Smooth muscle cell (in vitro differentiated cells): ENCODE data around the gene ISM2. TPM values are rescaled to one million over a fixed set of nuclear protein-coding genes. Genes with fewer than 3 reads are reported as not detected.
A peak's percentile ranks its signal among the peaks of the same experiment; 100 is the strongest.

Experiments
- DNase-seq: peaks from one replicate; lab custom pipeline; 2025; ENCODE audit not compliant: unreplicated experiment; lab: John Stamatoyannopoulos, UW
- H2AFZ ChIP-seq: fragments of 200-600 bp; sonication (generic); 2 replicates; pipeline ENCODE4 v1.6.0; 2016; ENCODE audit warnings: antibody characterized with exemption, low read depth, mild to moderate bottlenecking
- H3F3A ChIP-seq: fragments of 200-600 bp; sonication (generic); 2 replicates; pipeline ENCODE4 v1.6.0; 2017; ENCODE audit warnings: antibody characterized with exemption, low read depth
- H3K27ac ChIP-seq: fragments of 200-600 bp; sonication (generic); 2 replicates; pipeline ENCODE4 v1.5.1; 2016; ENCODE audit warnings: low read depth, mild to moderate bottlenecking
- H3K27me3 ChIP-seq: fragments of 200-600 bp; sonication (generic); 2 replicates; pipeline ENCODE4 v1.6.1; 2016; ENCODE audit warnings: low read depth, mild to moderate bottlenecking
- H3K36me3 ChIP-seq: fragments of 200-600 bp; sonication (generic); 2 replicates; pipeline ENCODE4 v1.5.1; 2016; ENCODE audit warnings: low read depth
- H3K4me1 ChIP-seq: fragments of 200-600 bp; sonication (generic); 2 replicates; pipeline ENCODE4 v1.5.1; 2016; ENCODE audit warnings: low read depth
- H3K4me2 ChIP-seq: fragments of 200-600 bp; sonication (generic); 2 replicates; pipeline ENCODE4 v1.6.0; 2016; ENCODE audit warnings: mild to moderate bottlenecking
- H3K4me3 ChIP-seq: fragments of 200-600 bp; sonication (generic); 2 replicates; pipeline ENCODE4 v1.5.1; 2016; ENCODE audit warnings: mild to moderate bottlenecking
- H3K79me2 ChIP-seq: fragments of 200-600 bp; sonication (generic); 2 replicates; pipeline ENCODE4 v1.6.0; 2016; ENCODE audit warnings: low read depth, mild to moderate bottlenecking
- H3K9ac ChIP-seq: fragments of 200-600 bp; sonication (generic); 2 replicates; pipeline ENCODE4 v1.6.0; 2016; ENCODE audit warnings: low read depth
- H3K9me3 ChIP-seq: fragments of 200-600 bp; sonication (generic); replicated peaks from 2 replicates; pipeline ENCODE4 v1.5.1; 2016; ENCODE audit warnings: low read depth
- H4K20me1 ChIP-seq: fragments of 200-600 bp; sonication (generic); 2 replicates; pipeline ENCODE4 v1.6.0; 2016; ENCODE audit warnings: low read depth
- WGBS: methylation state at CpG from one replicate; pipeline ENCODE4 v1.1.7; 2016; ENCODE audit warnings: low lambda C conversion rate; 5-methylcytosine and 5-hydroxymethylcytosine counted together
- polyA plus RNA-seq: library from polyadenylated mRNA; unstranded; fragments of >200 nt; fragmentation: Nextera tagmentation; extraction: Ambion mirVana; gene quantifications from 2 replicates; pipeline ENCODE4 v1.2.1, GENCODE V29; 2016
- total RNA-seq: library from RNA; depleted of rRNA; stranded (reverse); fragments of >200 nt; gene quantifications from 2 replicates; pipeline ENCODE4 v1.2.3, GENCODE V29; 2014
- TF ChIP-seq, protein P1 (sequence below): fragments of 200-600 bp; sonication (generic); IDR thresholded peaks from 2 replicates; pipeline ENCODE4 v1.5.1; 2017; ENCODE audit warnings: borderline replicate concordance, mild to moderate bottlenecking, antibody characterized with exemption; ENCODE audit not compliant: insufficient read depth, poor library complexity, severe bottlenecking

The ISM2 gene
- total and polyA plus RNA-seq, 2 experiments from 2014 or later: 0.78 to 2.7 TPM

DNA sequence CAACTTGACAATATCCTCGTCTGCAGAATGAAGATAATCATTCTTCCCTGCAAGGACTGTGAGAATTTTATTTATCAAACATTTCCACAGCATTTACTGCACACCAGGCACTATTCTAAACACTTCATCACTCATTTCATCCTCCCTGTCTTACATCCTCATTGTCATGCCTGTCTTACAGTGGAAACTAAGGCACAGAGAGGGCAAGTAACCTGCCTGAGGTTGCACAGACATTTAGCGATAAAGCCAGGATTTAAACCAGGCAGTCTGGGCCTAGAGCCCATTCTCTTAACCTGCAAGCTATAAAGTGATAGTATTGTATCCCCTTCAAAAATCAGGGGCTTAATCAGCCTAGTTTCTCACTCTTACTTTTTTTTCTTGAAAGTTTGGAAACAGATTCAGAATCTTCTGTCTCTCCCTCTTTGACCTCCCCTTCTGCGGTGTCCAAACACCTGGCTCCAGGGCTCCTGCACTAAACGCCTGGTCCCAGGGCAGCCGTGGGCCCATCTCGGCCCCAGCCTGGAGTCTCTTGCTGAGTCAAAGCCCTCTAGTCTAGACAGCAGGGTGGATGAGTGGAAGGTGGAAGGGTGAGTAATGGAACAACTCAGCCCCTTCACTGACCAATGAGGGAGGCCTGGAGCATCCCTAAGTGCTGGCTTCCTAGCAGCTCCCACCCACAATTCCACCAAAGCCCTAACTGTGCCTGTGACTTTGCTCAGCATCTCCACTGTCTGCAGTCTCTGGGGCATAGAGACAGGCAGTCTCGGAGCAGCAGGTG is 12.5 kb downstream of the ISM2 start:
- Histone ChIP-seq H3K27ac (peak overlapping the region; percentile 69), H3K79me2 (no peaks in the 10 kb centered on the region), H3K9me3 (no peaks in the 10 kb centered on the region), H3K9ac (peak overlapping the region; percentile 48), H3K4me2 (no peak overlapping the region), H2AFZ (no peak overlapping the region), H3K36me3 (no peaks in the 10 kb centered on the region), H3K4me3 (no peak overlapping the region), H3K27me3 (no peaks in the 10 kb centered on the region), H4K20me1 (no peaks in the 10 kb centered on the region), H3F3A (no peaks in the 10 kb centered on the region), H3K4me1 (no peaks in the 10 kb centered on the region)
- WGBS: 67% methylated on average over 7 of the region's 7 CpGs
- TF ChIP-seq, protein P1, sequence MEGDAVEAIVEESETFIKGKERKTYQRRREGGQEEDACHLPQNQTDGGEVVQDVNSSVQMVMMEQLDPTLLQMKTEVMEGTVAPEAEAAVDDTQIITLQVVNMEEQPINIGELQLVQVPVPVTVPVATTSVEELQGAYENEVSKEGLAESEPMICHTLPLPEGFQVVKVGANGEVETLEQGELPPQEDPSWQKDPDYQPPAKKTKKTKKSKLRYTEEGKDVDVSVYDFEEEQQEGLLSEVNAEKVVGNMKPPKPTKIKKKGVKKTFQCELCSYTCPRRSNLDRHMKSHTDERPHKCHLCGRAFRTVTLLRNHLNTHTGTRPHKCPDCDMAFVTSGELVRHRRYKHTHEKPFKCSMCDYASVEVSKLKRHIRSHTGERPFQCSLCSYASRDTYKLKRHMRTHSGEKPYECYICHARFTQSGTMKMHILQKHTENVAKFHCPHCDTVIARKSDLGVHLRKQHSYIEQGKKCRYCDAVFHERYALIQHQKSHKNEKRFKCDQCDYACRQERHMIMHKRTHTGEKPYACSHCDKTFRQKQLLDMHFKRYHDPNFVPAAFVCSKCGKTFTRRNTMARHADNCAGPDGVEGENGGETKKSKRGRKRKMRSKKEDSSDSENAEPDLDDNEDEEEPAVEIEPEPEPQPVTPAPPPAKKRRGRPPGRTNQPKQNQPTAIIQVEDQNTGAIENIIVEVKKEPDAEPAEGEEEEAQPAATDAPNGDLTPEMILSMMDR: no peak
- DNase-seq: no peak

DNA sequence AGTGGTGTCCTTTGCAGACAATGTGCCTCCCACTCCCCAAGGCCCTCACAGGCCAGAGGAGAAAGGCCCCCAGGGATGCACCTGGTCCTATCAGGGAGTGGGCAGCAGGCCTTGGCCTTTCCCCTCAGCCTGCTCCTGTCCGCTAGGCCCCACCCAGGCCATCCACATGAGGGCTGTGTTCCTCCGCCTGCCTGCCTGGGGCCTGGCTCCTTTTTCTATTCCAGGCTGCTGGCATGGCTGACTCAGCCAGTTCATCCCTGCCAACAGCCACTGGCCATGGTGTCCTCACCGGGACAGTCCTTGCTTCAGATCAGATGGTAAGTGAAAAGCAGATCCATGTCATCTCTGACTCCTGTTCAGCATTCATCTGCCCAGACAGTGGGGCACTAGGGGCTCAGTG is 13.4 kb downstream of the ISM2 start:
- no peak overlapping the region for H3K27ac ChIP-seq

DNA sequence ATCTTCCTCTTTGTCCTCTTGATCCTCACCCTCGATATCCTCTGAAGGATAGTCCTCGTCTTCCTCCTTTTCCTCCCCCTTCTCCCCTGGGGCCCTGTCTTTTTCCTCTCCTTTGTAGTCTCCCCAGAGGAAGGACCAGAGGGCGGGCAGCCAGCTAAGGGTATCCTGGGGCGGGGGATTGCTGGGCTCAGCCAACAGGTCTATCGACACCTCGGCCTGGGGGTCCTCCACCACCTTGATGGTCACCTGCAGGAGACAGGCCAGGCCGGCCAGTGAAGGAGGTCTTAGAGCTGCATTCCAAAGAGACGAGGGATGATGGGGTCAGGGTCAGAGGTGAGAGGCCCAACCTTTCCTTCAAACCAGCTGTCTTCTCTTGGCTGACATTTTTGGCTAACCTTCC is 16.2 kb downstream of the ISM2 start:
- H3F3A ChIP-seq: no peaks in the 10 kb centered on the region
- H3K79me2 ChIP-seq: no peaks in the 10 kb centered on the region
- H3K27ac ChIP-seq: no peak overlapping the region
- H3K9ac ChIP-seq: no peak overlapping the region
- H3K4me2 ChIP-seq: no peak overlapping the region
- no peaks in the 10 kb centered on the region for H3K9me3 ChIP-seq
- 90% methylated on average over 8 of the region's 8 CpGs for WGBS
- no peak overlapping the region for H3K4me3 ChIP-seq
- H3K4me1 ChIP-seq: no peaks in the 10 kb centered on the region
- TF ChIP-seq, protein P1: no peak
- no peaks in the 10 kb centered on the region for H3K36me3 ChIP-seq
- no peaks in the 10 kb centered on the region for H4K20me1 ChIP-seq
- DNase-seq: no peak
- H2AFZ ChIP-seq: no peak overlapping the region
- H3K27me3 ChIP-seq: no peaks in the 10 kb centered on the region

More for the DNA sequence above, 13.4 kb downstream of the ISM2 start:
- TF ChIP-seq, protein P1: no peak
- Histone ChIP-seq H3K36me3 (no peaks in the 10 kb centered on the region), H3K4me2 (no peak overlapping the region), H3K79me2 (no peaks in the 10 kb centered on the region), H3F3A (no peaks in the 10 kb centered on the region), H3K27me3 (no peaks in the 10 kb centered on the region), H3K9ac (peak overlapping the region; percentile 48), H3K4me3 (no peak overlapping the region), H2AFZ (no peak overlapping the region), H3K9me3 (no peaks in the 10 kb centered on the region), H3K4me1 (no peaks in the 10 kb centered on the region), H4K20me1 (no peaks in the 10 kb centered on the region)
- 82% methylated on average over 3 of the region's 3 CpGs for WGBS
- DNase-seq: no peak

DNA sequence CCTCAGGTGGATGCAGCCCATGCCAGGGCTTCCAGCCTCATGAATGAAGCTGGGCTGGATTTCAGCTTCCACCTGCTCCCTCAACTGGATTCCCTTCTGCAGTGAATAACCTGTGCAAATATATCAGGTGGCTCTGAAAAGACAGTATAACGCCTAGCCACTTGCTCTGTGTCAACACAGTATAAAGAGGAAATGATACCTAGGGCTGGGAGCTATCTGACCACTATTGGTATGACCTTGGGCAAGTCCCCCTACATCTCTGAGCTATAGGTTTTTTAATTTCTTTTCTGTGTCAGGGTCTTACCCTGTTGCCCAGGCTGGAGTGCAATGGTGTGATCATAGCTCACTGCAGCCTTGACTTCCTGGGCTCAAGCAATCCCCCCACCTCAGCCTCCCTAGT is 19.8 kb downstream of the ISM2 start:
- WGBS: 92% methylated on average over 1 of the region's 1 CpG
- no peak for DNase-seq
- Histone ChIP-seq H3K36me3 (no peaks in the 10 kb centered on the region), H3K4me2 (no peak overlapping the region), H3K27me3 (no peaks in the 10 kb centered on the region), H3K4me1 (no peaks in the 10 kb centered on the region), H4K20me1 (no peaks in the 10 kb centered on the region), H3K9me3 (no peaks in the 10 kb centered on the region), H3K27ac (no peak overlapping the region), H3F3A (no peaks in the 10 kb centered on the region), H3K9ac (no peak overlapping the region), H3K4me3 (no peak overlapping the region), H3K79me2 (no peaks in the 10 kb centered on the region), H2AFZ (no peak overlapping the region)
- TF ChIP-seq, protein P1: no peak
